Neural progenitor cell (in vitro differentiated cells): ENCODE measurements around the gene AUTS2.

Experiments used
- EZH2 ChIP-seq: fragments of 200-600 bp; sonication (generic); IDR thresholded peaks from 2 replicates; pipeline ENCODE4 v1.6.1; 2017; ENCODE audit warnings: antibody characterized with exemption, mild to moderate bottlenecking, moderate library complexity
- EZH2phosphoT487 ChIP-seq: fragments of 200-600 bp; sonication (generic); IDR thresholded peaks from 2 replicates; pipeline ENCODE4 v1.6.1; 2017; ENCODE audit warnings: antibody characterized with exemption
- TF ChIP-seq, protein P1 (sequence below): fragments of 200-600 bp; sonication (generic); IDR thresholded peaks from 2 replicates; pipeline ENCODE4 v1.5.1; 2017; ENCODE audit warnings: antibody characterized with exemption, mild to moderate bottlenecking

DNA sequence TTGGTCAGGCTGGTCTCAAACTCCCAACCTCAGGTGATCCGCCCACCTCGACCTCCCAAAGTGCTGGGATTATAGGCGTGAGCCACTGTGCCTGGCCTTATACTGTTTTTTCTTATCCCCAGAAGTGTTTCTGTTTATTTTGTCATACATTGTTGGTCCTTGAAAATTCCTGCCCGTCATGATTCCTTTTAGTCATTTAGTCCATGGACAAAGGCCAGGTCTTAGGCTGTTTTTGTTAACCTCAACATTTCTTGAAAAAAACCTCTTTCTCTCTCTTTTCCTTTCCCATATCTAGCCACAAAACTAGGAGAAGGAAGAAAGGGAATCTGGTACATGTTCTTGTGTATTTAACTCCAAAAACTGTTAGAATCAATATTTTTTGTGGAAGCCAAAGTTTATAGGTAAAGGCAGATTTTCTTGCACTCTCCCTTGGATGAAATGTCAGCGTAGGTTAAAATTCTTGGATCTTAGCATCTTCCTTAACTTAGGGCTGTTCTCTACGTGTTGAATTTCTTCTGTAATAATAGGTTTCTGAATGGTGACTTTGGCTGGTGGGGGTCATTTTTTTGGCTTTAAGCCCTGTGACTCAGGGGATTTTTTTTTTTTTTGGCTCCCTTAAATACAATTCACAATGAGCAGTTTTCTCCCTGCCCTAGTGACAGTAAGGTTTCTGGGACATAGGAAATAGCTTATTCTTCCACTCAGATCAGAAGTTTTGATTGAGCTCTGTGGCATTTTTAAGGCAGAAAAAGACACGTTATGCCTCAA lies 500.8 kb downstream of the AUTS2 start:
- TF ChIP-seq, protein P1, sequence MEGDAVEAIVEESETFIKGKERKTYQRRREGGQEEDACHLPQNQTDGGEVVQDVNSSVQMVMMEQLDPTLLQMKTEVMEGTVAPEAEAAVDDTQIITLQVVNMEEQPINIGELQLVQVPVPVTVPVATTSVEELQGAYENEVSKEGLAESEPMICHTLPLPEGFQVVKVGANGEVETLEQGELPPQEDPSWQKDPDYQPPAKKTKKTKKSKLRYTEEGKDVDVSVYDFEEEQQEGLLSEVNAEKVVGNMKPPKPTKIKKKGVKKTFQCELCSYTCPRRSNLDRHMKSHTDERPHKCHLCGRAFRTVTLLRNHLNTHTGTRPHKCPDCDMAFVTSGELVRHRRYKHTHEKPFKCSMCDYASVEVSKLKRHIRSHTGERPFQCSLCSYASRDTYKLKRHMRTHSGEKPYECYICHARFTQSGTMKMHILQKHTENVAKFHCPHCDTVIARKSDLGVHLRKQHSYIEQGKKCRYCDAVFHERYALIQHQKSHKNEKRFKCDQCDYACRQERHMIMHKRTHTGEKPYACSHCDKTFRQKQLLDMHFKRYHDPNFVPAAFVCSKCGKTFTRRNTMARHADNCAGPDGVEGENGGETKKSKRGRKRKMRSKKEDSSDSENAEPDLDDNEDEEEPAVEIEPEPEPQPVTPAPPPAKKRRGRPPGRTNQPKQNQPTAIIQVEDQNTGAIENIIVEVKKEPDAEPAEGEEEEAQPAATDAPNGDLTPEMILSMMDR: no peak
- TF ChIP-seq EZH2phosphoT487 (no peak), EZH2 (no peak)
